Measurements from ENCODE around the gene MPDU1.
A peak's percentile ranks its signal among the peaks of the same experiment; 100 is the strongest.

MPDU1 gene

DNA sequence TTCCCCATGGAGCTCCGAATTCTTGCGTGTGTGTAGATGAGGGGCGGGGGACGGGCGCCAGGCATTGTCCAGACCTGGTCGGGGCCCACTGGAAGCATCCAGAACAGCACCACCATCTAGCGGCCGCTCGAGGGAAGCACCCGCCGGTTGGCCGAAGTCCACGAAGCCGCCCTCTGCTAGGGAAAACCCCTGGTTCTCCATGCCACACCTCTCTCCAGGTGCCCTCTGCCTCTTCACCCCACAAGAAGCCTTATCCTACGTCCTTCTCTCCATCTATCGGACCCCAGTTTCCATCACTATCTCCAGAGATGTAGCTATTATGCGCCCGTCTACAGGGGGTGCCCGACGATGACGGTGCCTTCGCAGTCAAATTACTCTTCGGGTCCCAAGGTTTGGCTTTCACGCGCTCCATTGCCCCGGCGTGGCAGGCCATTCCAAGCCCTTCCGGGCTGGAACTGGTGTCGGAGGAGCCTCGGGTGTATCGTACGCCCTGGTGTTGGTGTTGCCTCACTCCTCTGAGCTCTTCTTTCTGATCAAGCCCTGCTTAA is 22.6 kb upstream of the MPDU1 start:
- DNase-seq: peak; percentile 76

DNA sequence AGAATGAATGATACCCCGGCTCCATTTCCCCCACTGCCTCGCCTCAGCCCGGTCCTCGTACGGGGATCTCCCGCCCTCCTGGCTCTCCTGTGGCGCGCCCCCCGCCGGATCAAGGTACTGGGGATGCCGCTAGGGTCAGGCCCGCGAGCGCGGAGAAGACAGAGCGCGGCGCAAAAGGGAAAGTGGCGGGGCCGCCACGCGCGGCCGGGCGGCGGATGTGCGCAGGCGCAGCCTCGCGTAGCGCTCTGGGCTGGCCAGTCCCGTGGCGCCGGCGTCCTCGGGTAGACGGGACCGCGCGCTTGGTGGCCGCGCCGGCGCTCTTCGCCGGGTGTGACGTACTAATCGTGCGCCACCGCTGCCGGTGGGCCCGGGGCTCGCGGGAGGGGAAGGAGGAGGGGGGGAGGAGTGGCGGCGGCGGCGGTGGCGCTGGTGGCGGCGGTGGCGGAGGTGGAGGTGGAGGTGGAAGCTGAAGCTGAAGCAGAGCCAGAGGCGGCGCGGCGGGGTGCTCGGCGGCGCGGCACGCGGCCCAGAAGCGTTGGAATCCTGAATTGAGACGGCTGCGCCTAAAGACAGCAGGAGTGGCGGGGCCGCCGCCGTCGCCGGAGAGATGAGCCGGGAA is 22.0 kb upstream of the MPDU1 start, which contains the start of gene SENP3:
TSS of gene SENP3 (plus strand) at position 331 of the 619 bp plus-strand sequence. CDS start 1,158 bp downstream, outside the sequence.
- peak; percentile 86 for DNase-seq

DNA sequence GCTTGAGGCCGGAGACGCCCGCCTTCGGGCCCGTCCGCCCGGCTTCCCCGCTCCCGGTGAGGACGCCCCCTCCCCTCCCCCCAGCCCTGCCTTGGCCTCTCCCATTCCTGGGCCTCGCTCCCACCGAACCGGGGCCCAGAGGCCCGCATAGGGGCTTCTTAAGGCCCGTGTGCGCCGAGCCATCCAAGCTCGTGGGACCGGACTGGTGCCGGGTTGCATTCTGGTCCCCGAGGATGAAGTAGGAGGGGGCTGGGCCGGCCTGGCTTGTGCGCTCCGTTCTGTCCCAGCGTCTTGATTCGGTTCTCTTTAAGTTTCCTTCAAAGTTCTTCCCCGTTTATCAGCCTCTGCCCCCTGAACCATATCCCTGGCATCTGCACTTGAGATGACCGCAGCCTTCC is 21.4 kb upstream of the MPDU1 start:
- no peak for DNase-seq

DNA sequence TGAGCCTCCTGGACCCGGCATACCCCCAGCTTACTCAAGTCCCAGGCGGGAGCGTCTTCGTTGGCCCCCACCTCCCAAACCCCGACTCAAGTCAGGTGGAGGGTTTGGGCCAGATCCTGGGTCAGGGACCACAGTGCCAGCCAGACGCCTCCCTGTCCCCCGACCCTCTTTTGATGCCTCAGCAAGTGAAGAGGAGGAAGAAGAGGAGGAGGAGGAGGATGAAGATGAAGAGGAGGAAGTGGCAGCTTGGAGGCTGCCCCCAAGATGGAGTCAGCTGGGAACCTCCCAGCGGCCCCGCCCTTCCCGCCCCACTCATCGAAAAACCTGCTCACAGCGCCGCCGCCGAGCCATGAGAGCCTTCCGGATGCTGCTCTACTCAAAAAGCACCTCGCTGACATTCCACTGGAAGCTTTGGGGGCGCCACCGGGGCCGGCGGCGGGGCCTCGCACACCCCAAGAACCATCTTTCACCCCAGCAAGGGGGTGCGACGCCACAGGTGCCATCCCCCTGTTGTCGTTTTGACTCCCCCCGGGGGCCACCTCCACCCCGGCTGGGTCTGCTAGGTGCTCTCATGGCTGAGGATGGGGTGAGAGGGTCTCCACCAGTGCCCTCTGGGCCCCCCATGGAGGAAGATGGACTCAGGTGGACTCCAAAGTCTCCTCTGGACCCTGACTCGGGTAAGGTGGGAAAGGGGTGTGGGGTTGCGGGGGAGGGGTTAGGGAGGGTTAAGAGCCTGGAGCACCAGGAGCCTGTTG is 20.4 kb upstream of the MPDU1 start:
- no peak for DNase-seq

DNA sequence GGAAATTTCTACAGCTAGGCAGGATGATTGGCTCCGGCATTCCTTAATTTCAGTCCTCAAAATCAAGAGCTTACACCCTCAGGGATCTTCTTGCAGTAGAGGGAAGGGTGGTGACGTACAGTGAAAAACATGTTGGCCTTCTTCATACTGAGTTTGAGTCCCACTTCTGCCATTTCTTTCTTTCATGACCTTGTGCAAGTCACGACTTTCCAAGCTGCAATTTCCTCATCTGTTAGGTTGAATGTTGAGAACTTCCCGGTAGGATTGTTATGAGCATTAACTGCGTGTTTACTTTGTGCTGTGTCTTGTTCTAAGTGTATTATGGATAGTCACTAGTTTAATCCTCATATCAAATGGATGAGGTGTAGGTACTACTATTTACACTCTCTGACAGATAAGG is 14.1 kb upstream of the MPDU1 start:
- no peak for DNase-seq

DNA sequence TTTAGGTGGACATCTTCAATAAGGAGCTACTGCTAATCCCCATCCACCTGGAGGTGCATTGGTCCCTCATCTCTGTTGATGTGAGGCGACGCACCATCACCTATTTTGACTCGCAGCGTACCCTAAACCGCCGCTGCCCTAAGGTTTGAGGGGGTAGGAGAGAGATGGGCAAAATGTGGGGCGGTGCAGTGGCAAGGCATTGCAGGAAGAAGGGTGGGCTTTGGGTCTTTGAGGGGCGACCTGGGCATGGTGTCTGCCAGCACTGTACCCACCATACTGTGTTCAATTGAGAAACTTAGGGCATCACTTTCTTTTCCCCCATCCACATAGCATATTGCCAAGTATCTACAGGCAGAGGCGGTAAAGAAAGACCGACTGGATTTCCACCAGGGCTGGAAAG is 13.3 kb upstream of the MPDU1 start:
- DNase-seq: no peak

DNA sequence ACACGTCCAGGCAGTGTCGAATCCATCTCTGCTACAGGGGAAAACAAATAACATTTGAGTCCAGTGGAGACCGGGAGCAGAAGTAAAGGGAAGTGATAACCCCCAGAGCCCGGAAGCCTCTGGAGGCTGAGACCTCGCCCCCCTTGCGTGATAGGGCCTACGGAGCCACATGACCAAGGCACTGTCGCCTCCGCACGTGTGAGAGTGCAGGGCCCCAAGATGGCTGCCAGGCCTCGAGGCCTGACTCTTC is 11.4 kb upstream of the MPDU1 start:
- peak; percentile 99 for DNase-seq

DNA sequence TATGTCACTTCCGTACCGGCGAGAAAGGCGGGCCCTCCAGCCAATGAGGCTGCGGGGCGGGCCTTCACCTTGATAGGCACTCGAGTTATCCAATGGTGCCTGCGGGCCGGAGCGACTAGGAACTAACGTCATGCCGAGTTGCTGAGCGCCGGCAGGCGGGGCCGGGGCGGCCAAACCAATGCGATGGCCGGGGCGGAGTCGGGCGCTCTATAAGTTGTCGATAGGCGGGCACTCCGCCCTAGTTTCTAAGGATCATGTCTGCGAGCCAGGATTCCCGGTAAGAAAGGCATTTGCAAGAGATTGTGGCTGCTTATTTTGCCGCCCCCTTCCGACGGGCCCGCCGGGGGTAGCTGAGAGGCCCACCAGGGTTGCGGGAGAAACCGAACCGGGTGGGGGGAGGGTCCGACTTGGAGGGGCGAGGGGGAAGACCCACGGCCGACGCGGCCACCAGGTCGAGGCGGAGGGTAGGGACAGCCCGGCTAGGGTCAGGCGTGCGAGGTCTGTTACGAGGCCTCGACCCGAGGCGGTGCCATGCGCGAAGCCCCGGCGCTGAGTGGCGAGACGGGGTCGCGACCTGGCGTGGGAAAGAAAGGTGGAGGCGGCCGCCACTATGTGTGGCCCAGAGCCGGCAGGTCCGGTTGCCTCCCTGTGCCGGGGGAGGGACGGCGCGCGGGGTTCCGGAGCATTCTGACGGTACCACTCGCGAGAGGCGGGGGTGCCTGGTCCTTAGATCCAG is 10.9 kb upstream of the MPDU1 start:
- DNase-seq: no peak

DNA sequence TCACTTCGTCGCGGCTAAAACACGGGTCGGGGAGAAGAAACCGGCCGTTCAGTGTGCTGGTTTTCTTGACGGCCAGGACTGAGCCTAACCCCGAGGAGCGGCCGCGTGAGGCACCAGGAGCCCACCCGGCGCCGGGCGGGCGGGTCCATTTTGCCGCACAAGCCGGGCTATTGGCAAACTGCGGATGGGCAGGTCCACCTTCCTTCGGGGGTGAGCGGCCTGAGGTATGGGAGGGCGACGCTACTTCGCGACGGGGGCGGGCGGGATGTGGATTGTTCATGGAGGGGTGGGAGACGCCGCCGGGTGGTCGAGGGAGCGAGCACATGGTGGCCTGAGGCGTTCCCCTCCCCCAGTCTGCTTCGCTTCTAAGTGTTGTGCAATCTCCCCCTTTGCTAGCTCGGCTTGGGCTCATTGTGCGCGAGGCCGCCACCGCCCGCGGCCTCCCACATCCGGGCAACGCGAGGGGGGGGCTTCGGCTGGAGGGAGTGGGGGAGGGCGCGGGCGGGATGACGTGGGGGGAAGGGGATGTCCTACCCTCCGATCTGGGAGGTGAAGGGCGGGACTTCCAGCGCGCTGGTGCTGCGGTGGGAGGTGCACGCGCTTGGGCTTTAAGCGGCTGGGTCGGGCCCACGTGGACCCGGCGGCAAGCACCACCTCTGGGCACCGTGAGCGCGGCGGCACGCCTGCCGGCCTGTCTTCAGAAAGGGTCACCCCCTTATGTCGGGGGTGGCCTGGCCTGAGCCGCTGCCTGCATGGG is 10.2 kb upstream of the MPDU1 start:
- DNase-seq: peak; percentile 86

DNA sequence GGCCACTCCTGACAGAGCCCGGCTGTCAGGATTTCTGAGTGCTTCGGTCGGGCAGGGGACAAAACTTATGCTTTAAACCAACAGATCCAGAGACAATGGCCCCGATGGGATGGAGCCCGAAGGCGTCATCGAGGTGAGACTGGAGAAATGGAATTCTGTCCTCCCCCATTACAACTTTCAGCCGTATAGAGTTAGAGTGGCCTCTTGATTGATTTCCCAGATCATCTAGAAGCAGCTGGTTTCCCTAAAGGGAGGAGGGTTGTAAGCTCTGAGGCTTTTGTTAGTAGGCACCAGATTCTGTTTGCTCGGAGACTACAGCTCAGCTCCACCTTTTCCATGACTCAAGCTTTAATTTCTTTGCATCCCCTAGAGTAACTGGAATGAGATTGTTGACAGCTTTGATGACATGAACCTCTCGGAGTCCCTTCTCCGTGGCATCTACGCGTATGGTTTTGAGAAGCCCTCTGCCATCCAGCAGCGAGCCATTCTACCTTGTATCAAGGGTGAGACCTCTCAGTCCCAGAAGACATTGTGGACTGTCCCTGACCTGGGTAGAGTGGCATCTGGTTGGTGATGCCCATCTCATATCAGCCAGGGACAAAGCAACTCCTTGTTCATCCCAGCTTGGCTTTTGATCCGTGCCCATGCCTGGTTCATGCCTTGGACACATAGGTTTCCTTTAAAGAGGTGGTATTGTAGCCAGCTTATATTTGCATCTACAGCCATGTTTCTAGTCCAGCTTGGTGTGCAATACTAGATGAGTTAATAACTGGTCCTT is 9.3 kb upstream of the MPDU1 start:
- DNase-seq: no peak

DNA sequence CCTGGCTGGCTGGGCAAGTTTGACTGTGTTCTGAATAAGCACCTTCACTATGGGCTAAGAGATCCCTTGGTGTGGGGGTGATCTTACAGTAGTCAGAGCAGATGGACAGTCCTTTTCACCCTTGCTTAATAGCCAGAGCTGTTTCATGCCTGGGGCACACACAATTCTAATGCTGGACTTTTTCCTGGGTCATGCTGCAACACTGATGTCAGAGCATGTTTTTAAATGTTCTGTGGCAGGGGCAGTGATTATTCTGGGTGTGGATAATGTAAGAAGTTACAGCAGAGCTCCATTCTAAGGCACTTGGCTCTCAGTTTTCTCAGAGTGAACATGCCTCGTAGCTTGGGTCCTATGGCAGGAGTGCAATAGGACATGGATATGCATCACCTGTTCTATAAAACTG is 8.2 kb upstream of the MPDU1 start:
- DNase-seq: no peak

DNA sequence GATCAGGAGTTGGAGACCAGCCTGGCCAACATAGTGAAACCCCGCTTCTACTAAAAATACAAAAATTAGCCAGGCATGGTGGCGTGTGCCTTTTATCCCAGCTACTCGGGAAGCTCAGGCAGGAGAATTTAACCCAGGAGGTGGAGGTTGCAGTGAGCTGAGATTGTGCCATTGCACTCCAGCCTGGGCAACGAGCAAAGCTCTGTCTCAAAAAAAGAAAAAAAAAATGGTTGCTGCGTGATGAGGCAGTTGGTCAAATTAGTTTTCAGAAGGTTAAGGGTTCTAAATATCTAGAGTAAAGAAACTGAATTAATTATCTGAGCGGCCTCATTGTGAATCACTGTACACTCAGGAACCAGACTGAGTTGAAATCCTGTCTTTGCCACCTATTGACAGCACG is 7.7 kb upstream of the MPDU1 start:
- DNase-seq: no peak

DNA sequence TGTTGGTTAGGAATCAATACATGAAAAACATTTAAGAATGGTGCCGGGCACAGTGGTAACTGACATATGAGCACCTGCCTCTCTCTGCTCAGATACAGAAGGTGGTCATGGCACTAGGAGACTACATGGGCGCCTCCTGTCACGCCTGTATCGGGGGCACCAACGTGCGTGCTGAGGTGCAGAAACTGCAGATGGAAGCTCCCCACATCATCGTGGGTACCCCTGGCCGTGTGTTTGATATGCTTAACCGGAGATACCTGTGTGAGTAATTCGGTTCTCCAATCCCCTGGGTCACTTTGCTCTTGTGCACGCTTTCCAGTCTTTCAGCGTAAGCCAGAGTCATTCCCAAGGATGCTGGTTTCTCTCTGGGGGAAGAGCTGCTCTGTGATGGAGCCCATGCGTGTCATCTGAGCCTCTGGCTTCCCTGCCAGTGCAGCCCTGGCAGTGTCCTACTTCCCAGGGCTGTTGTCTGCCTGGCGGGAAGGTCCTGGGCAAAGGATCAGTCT is 7.2 kb upstream of the MPDU1 start:
- no peak for DNase-seq

DNA sequence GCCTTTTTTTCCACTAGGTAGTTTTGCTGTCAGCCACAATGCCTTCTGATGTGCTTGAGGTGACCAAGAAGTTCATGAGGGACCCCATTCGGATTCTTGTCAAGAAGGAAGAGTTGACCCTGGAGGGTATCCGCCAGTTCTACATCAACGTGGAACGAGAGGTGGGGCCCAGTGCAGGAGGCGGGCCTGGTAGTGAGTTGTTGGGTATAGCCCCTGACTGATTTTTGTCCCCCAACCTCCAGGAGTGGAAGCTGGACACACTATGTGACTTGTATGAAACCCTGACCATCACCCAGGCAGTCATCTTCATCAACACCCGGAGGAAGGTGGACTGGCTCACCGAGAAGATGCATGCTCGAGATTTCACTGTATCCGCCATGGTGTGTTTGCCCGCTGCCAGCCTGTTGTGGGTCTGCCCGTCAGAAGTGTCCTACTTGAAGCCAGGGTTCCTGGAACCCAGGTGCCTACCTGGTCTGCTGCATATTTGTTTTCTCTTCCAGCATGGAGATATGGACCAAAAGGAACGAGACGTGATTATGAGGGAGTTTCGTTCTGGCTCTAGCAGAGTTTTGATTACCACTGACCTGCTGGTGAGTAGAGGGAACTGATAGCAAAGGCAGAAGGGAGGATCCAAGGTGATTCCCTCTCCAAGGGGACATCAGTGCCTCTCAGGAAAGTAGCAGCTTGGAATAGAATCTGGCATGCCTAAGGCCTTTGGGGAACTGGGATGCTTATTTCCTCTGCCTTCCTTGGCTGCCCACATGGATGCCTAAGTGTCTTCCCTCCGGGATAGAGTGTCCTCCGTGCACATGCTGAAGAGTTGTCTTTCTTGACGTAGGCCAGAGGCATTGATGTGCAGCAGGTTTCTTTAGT is 6.1 kb upstream of the MPDU1 start:
- no peak for DNase-seq

DNA sequence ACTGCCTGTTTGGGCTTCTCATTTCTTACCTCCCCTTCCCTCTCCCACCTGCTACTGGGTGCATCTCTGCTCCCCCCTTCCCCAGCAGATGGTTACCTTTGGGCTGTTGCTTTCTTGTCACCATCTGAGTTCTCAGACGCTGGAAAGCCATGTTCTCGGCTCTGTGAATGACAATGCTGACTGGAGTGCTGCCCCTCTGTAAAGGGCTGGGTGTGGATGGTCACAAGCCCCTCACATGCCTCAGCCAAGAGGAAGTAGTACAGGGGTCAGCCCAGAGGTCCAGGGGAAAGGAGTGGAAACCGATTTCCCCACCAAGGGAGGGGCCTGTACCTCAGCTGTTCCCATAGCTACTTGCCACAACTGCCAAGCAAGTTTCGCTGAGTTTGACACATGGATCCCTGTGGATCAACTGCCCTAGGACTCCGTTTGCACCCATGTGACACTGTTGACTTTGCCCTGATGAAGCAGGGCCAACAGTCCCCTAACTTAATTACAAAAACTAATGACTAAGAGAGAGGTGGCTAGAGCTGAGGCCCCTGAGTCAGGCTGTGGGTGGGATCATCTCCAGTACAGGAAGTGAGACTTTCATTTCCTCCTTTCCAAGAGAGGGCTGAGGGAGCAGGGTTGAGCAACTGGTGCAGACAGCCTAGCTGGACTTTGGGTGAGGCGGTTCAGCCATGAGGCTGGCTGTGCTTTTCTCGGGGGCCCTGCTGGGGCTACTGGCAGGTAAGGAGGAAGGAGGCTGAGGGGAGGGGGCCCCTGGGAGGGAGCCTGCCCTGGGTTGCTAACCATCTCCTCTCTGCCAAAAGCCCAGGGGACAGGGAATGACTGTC is 4.4 kb upstream of the MPDU1 start, which contains the start of gene CD68:
TSS of gene CD68 (plus strand) at position 638 of the 833 bp plus-strand sequence. CDS start at position 678, 40 bp downstream.
- peak; percentile 79 for DNase-seq

DNA sequence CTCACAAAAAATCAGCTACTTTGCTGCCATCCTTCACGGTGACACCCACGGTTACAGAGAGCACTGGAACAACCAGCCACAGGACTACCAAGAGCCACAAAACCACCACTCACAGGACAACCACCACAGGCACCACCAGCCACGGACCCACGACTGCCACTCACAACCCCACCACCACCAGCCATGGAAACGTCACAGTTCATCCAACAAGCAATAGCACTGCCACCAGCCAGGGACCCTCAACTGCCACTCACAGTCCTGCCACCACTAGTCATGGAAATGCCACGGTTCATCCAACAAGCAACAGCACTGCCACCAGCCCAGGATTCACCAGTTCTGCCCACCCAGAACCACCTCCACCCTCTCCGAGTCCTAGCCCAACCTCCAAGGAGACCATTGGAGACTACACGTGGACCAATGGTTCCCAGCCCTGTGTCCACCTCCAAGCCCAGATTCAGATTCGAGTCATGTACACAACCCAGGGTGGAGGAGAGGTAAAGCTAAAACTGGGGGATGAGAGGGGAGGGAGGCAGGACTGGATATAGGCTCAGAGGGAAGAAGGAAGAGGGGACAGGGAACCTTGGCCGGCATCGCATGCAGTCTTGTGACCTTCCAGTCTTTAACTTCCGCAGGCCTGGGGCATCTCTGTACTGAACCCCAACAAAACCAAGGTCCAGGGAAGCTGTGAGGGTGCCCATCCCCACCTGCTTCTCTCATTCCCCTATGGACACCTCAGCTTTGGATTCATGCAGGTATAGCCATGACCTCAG is 3.6 kb upstream of the MPDU1 start:
- DNase-seq: no peak

DNA sequence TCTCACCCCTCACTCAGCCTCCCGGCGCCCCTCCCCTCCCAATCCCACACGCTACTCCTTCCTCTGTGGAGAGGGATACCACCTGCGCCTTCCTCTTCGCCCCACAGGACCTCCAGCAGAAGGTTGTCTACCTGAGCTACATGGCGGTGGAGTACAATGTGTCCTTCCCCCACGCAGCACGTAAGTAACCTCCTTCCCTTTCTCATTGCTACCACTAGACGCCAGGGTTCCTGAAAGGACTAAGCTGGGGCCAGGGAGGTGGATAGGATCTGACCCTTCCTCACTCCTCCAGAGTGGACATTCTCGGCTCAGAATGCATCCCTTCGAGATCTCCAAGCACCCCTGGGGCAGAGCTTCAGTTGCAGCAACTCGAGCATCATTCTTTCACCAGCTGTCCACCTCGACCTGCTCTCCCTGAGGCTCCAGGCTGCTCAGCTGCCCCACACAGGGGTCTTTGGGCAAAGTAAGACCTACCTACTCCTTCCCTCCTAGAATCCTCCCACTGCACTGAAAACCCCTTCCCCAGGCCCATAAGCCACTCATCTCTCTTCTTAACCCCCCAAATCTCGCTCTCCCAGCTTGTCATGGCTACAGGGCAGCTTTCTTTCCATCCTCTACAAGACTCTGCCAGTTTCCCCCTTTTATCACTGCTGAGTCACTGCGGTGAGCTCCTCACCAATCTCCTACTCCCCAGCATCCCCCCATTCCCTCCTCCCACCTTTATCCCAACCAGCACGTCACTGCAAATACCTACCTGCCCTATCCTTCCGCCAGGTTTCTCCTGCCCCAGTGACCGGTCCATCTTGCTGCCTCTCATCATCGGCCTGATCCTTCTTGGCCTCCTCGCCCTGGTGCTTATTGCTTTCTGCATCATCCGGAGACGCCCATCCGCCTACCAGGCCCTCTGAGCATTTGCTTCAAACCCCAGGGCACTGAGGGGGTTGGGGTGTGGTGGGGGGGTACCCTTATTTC is 2.8 kb upstream of the MPDU1 start:
- peak; percentile 52 for DNase-seq
